Nephron progenitor cell (in vitro differentiated cells): Measurements from ENCODE around the gene RNF212.
"Not testable (repeated sequence)": the region's sequence is repeated elsewhere in the genome, so short reads cannot be mapped to it uniquely, and the experiment has no call there.

ENCODE experiments used
- DNase-seq: peaks from one replicate; pipeline ENCODE4 v3.0.0; 2021
- H3K27ac Mint-ChIP-seq: 2 replicates; pipeline ENCODE4 v1.8.0; 2021; ENCODE audit warnings: mild to moderate bottlenecking, moderate library complexity, mixed read lengths
- H3K27me3 Mint-ChIP-seq: 2 replicates; pipeline ENCODE4 v1.8.0; 2021; ENCODE audit warnings: mild to moderate bottlenecking, low read depth, mixed read lengths; ENCODE audit not compliant: poor library complexity
- H3K36me3 Mint-ChIP-seq: 2 replicates; pipeline ENCODE4 v1.8.0; 2021; ENCODE audit warnings: low read depth, mixed read lengths
- H3K4me1 Mint-ChIP-seq: 2 replicates; pipeline ENCODE4 v1.8.0; 2021; ENCODE audit warnings: mixed read lengths
- H3K4me3 Mint-ChIP-seq: 2 replicates; pipeline ENCODE4 v1.8.0; 2021; ENCODE audit warnings: mild to moderate bottlenecking, moderate library complexity, mixed read lengths
- H3K9me3 Mint-ChIP-seq: 2 replicates; pipeline ENCODE4 v1.8.0; 2021; ENCODE audit warnings: mild to moderate bottlenecking, moderate library complexity, mixed read lengths
- TF ChIP-seq, protein P1 (sequence below): fragments of 200-600 bp; sonication (generic); IDR thresholded peaks from 2 replicates; pipeline ENCODE4 v1.5.0; 2021; ENCODE audit warnings: antibody characterized with exemption

RNF212 gene

DNA sequence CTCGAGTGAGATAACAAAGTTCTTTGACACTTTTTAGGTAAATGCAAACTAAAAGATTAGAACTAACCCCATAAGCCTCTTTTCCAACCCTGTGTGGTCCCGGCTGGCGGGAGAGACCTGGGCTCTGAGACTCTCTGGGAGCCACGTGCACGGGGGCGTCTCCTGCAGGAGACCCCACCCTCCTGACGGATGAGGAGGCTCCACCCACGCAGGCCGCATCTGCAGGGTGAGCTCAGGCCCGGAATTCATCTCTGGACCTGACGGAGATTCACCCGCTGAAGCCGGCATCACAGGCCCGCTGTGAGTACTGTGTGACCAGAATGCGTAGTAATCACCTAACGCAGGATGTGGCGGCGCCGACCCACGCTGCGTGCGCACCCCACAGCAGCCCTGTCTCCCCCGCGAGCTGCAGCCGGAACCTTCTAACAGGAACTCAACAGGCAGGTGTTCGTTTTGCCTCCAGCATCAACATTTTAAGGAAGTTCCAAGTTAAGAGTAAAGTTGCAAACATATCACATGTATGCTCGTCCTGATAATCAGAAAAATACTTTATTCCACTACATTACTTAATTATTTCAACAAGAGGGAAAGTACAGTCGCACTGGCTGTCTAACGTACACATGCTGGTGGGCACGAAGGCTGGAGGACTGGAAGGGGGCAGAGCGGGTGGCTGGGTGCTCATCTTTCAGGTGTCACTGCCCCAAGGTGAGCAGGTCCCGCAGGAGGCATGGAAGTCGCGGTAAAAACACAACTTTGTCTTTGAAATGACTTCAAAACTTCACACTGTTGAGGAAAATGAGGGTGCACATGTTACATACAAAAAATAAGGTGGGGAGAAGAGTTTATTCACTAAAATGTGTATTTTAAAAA lies 57.4 kb downstream of the RNF212 start:
- Mint-ChIP-seq H3K9me3 (peaks cover 11% of the 10 kb centered on the region), H3K36me3 (no peaks in the 10 kb centered on the region), H3K27ac (no peak overlapping the region), H3K27me3 (peaks cover 72% of the 10 kb centered on the region), H3K4me1 (peaks cover 22% of the 10 kb centered on the region), H3K4me3 (no peak overlapping the region)
- DNase-seq: no peak
- TF ChIP-seq, protein P1, sequence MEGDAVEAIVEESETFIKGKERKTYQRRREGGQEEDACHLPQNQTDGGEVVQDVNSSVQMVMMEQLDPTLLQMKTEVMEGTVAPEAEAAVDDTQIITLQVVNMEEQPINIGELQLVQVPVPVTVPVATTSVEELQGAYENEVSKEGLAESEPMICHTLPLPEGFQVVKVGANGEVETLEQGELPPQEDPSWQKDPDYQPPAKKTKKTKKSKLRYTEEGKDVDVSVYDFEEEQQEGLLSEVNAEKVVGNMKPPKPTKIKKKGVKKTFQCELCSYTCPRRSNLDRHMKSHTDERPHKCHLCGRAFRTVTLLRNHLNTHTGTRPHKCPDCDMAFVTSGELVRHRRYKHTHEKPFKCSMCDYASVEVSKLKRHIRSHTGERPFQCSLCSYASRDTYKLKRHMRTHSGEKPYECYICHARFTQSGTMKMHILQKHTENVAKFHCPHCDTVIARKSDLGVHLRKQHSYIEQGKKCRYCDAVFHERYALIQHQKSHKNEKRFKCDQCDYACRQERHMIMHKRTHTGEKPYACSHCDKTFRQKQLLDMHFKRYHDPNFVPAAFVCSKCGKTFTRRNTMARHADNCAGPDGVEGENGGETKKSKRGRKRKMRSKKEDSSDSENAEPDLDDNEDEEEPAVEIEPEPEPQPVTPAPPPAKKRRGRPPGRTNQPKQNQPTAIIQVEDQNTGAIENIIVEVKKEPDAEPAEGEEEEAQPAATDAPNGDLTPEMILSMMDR: no peak

DNA sequence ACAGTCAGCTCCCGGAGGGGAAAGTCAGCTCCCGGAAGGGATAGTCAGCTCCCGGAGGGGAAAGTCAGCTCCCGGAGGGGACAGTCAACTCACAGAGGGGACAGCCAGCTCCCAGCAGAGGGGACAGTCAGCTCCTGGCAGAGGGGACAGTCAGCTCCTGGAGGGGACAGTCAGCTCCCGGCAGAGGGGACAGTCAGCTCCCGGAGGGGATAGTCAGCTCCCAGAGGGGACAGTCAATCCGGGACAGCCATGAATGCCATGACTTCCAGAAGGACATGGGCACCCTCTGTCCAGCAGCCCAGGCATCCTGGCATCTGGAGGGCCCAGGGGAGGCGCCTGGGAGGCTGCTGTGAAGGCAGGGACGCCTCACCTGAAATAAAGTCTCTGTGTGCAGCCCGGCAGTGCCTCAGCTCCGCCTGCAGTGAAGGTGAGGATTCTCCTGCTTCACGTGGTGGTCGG lies 58.1 kb downstream of the RNF212 start:
- not testable (repeated sequence) for DNase-seq, H3K4me3 Mint-ChIP-seq, H3K36me3 Mint-ChIP-seq, H3K27ac Mint-ChIP-seq
- Mint-ChIP-seq H3K27me3 (peaks cover 77% of the 10 kb centered on the region), H3K9me3 (peaks cover 11% of the 10 kb centered on the region), H3K4me1 (peaks cover 21% of the 10 kb centered on the region)

DNA sequence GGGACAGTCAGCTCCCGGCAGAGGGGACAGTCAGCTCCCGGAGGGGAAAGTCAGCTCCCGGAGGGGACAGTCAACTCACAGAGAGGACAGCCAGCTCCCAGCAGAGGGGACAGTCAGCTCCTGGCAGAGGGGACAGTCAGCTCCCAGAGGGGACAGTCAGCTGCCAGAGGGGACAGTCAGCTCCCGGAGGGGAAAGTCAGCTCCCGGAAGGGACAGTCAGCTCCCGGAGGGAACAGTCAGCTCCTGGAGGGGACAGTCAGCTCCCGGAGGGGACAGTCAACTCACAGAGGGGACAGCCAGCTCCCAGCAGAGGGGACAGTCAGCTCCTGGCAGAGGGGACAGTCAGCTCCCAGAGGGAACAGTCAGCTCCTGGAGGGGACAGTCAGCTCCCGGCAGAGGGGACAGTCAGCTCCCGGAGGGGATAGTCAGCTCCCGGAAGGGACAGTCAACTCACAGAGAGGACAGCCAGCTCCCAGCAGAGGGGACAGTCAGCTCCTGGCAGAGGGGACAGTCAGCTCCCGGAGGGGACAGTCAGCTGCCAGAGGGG lies 58.6 kb downstream of the RNF212 start:
- Mint-ChIP-seq H3K27me3 (peaks cover 80% of the 10 kb centered on the region), H3K4me1 (peaks cover 21% of the 10 kb centered on the region), H3K9me3 (peaks cover 11% of the 10 kb centered on the region)
- H3K36me3 Mint-ChIP-seq, H3K27ac Mint-ChIP-seq, DNase-seq, H3K4me3 Mint-ChIP-seq: not testable (repeated sequence)

DNA sequence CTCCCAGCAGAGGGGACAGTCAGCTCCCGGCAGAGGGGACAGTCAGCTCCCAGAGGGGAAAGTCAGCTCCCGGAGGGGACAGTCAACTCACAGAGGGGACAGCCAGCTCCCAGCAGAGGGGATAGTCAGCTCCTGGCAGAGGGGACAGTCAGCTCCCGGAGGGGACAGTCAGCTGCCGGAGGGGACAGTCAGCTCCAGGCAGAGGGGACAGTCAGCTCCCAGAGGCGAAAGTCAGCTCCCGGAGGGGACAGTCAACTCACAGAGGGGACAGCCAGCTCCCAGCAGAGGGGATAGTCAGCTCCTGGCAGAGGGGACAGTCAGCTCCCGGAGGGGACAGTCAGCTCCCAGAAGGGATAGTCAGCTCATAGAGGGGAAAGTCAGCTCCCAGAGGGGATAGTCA lies 59.5 kb downstream of the RNF212 start:
- peaks cover 84% of the 10 kb centered on the region for H3K27me3 Mint-ChIP-seq
- not testable (repeated sequence) for H3K27ac Mint-ChIP-seq, DNase-seq, H3K36me3 Mint-ChIP-seq, H3K4me3 Mint-ChIP-seq
- peaks cover 17% of the 10 kb centered on the region for H3K4me1 Mint-ChIP-seq
- peaks cover 11% of the 10 kb centered on the region for H3K9me3 Mint-ChIP-seq

DNA sequence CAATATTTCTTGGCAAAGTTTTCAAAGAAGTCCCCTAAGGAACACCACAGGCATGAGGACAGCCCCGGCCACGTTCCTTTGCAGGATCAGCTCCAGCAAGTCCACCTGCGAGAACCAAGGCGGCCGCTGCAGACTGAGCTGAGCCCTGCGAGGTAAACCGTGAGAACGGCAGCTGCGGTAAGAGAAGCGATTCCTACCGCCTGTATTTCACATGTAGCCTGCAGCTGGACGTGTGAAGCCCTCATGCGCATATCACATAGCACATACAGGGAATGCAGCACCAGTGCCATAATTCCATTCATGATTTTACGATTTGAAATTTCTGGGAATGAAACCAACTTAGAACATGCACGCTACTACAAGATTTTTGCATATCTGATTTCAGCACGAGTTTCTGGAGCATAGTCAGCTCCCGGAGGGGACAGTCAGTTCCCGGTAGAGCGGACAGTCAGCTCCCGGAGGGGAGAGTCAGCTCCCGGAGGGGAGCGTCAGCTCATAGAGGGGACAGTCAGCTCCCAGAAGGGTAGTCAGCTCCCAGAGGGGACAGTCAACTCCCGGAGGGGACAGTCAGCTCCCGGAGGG lies 60.2 kb downstream of the RNF212 start:
- Mint-ChIP-seq H3K9me3 (peaks cover 11% of the 10 kb centered on the region), H3K27ac (no peak overlapping the region)

DNA sequence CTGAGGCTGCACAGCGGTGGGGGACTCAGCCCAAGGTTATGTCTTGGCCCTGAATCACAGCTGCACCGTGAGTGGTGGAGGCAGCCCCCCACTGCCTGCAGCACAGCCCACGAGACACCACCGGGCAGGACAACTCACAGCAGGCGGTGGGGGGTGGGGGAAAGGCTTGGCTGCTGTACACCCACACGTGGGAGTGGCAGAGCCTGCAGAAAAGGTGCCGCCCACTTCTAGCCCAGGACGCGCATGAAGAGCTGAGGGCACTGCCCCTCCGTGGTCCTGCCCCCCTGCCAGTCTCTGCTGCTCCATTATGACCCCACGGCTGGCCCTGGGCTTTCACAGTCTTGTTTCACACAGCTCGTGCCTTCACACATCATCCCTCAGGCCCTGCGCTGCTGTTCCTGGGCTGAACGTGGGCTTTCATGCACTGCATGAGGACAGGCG lies 61.1 kb downstream of the RNF212 start:
- H3K9me3 Mint-ChIP-seq: peaks cover 11% of the 10 kb centered on the region
- no peak overlapping the region for H3K27ac Mint-ChIP-seq
- no peak overlapping the region for H3K4me3 Mint-ChIP-seq
- H3K27me3 Mint-ChIP-seq: peaks cover 88% of the 10 kb centered on the region
- peak; percentile 4 for DNase-seq
- H3K36me3 Mint-ChIP-seq: no peaks in the 10 kb centered on the region
- TF ChIP-seq, protein P1: no peak
- H3K4me1 Mint-ChIP-seq: peaks cover 19% of the 10 kb centered on the region

More for the DNA sequence above, 60.2 kb downstream of the RNF212 start:
- Mint-ChIP-seq H3K4me1 (peaks cover 16% of the 10 kb centered on the region), H3K4me3 (no peak overlapping the region), H3K36me3 (no peaks in the 10 kb centered on the region), H3K27me3 (peaks cover 84% of the 10 kb centered on the region)
- peak; percentile 4 for DNase-seq
- TF ChIP-seq, protein P1: no peak

DNA sequence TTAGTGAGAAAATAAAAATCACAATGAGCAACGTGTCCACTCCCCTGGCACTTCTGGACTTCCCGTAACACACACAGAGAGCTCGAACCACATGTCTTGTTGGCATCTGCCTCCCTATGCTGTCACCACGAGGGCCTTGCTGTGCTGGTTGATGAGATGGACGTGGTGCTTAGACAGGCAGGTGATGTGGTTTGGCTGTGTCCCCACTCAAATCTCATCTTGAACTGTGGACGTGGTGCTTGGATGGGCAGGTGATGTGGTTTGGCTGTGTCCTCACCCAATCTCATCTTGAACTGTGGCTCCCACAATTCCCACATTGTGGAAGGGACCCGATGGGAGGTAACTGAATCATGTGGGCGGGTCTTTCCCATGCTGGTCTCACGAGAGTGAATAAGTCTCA lies 61.9 kb downstream of the RNF212 start:
- Mint-ChIP-seq H3K4me3 (no peak overlapping the region), H3K36me3 (no peaks in the 10 kb centered on the region), H3K27me3 (peaks cover 95% of the 10 kb centered on the region), H3K27ac (no peak overlapping the region), H3K9me3 (peaks cover 11% of the 10 kb centered on the region), H3K4me1 (peaks cover 18% of the 10 kb centered on the region)
- TF ChIP-seq, protein P1: no peak
- DNase-seq: no peak
